HepG2 (cell line): ENCODE data around the gene ALG3. TPM values are rescaled to one million over a fixed set of nuclear protein-coding genes. Genes with fewer than 3 reads are reported as not detected.

ENCODE experiments used
- AGO1 ChIP-seq: fragments of 200-400 bp; formaldehyde crosslinking; IDR thresholded peaks from 2 replicates; pipeline ENCODE4 v1.6.1; 2017; ENCODE audit warnings: mild to moderate bottlenecking, low read depth, low read length, moderate library complexity; ENCODE audit not compliant: poor library complexity, severe bottlenecking
- CHCHD3 ChIP-seq: sonication (generic); formaldehyde crosslinking; IDR thresholded peaks from 2 replicates; pipeline ENCODE4 v1.8.0; 2022; ENCODE audit warnings: mild to moderate bottlenecking, missing genetic modification reagents, moderate library complexity
- FOXA1 ChIP-seq, 2 experiments: fragments of 450-650 bp in 1 of 2; sonication (generic) in 1 of 2; formaldehyde crosslinking in 1 of 2; IDR thresholded peaks; 2 replicates each; pipeline versions ENCODE4 v1.4.0 to v1.6.1; 2016 to 2020; ENCODE audit warnings: missing genetic modification reagents in 1 of 2
- GLMP ChIP-seq: sonication (generic); formaldehyde crosslinking; IDR thresholded peaks from 2 replicates; pipeline ENCODE4 v1.9.0; 2021; ENCODE audit warnings: missing genetic modification reagents, mild to moderate bottlenecking, borderline replicate concordance
- KDM6A ChIP-seq: IDR thresholded peaks from 2 replicates; pipeline ENCODE4 v1.6.1; 2016; ENCODE audit warnings: low read depth
- MAFG ChIP-seq: sonication (generic); formaldehyde crosslinking; IDR thresholded peaks from 2 replicates; pipeline ENCODE4 v1.5.1; 2020; ENCODE audit warnings: mild to moderate bottlenecking, missing genetic modification reagents
- MTF1 ChIP-seq: sonication (generic); formaldehyde crosslinking; IDR thresholded peaks from 2 replicates; pipeline ENCODE4 v1.5.0; 2020; ENCODE audit warnings: missing genetic modification reagents
- PAX8 ChIP-seq: sonication (generic); formaldehyde crosslinking; IDR thresholded peaks from 2 replicates; pipeline ENCODE4 v1.8.0; 2022; ENCODE audit warnings: mild to moderate bottlenecking, missing genetic modification reagents, borderline replicate concordance
- ZBTB34 ChIP-seq: sonication (generic); formaldehyde crosslinking; IDR thresholded peaks from 2 replicates; pipeline ENCODE4 v1.8.0; 2022; ENCODE audit warnings: mild to moderate bottlenecking, missing genetic modification reagents
- ZNF136 ChIP-seq: sonication (generic); formaldehyde crosslinking; IDR thresholded peaks from 2 replicates; pipeline ENCODE4 v1.8.1; 2022; ENCODE audit warnings: low read depth, mild to moderate bottlenecking, moderate library complexity, missing genetic modification reagents
- ZNF510 ChIP-seq: sonication (generic); formaldehyde crosslinking; IDR thresholded peaks from 2 replicates; pipeline ENCODE4 v1.4.0; 2020; ENCODE audit warnings: low read depth, mild to moderate bottlenecking, missing genetic modification reagents
- polyA plus RNA-seq, 8 experiments: library from polyadenylated mRNA; depleted of rRNA in 3 of 8; stranded (reverse) in 7 of 8; unstranded in 1 of 8; fragments of >200 nt; fragmentation: Illumina TruSeq in 4 of 8; extraction: Trizol in 4 of 8; gene quantifications; 2 replicates each; pipeline versions ENCODE4 v1.2.1 to v1.2.3, GENCODE V29; 2011 to 2016; ENCODE audit warnings: low read depth in 4 of 8, missing spikeins in 1 of 8, mixed read lengths in 1 of 8; ENCODE audit not compliant: insufficient read depth in 1 of 8
- total RNA-seq, 5 experiments: library from RNA; depleted of rRNA; stranded (reverse); fragments of >200 nt; fragmentation: Illumina TruSeq; extraction: Trizol; gene quantifications; 2 replicates each; pipeline ENCODE4 v1.2.3, GENCODE V29; 2016; ENCODE audit warnings: low read depth in 1 of 5
- TF ChIP-seq, protein P1 (sequence below): sonication (generic); formaldehyde crosslinking; IDR thresholded peaks from 2 replicates; pipeline ENCODE4 v1.5.0; 2020; ENCODE audit warnings: mild to moderate bottlenecking, missing genetic modification reagents
- TF ChIP-seq, protein P2 (sequence below): sonication (generic); formaldehyde crosslinking; IDR thresholded peaks from 2 replicates; pipeline ENCODE4 v1.9.0; 2021; ENCODE audit warnings: missing genetic modification reagents, mild to moderate bottlenecking, borderline replicate concordance
- TF ChIP-seq, protein P3 (sequence below): sonication (generic); formaldehyde crosslinking; conservative IDR thresholded peaks from 2 replicates; pipeline ENCODE4 v1.4.0; 2020; ENCODE audit warnings: missing genetic modification reagents
- TF ChIP-seq, protein P4 (sequence below): sonication (generic); formaldehyde crosslinking; IDR thresholded peaks from 2 replicates; pipeline ENCODE4 v1.5.0; 2020; ENCODE audit warnings: missing genetic modification reagents, mild to moderate bottlenecking, borderline replicate concordance

The ALG3 gene
- total and polyA plus RNA-seq, 2 of the 13 experiments (the other 11 are each of a cell fraction or from before 2014, with no cell fraction given) = 46.6 to 57.1 TPM

GRCh38 chr3:184248454-184249411 is at the start of gene ALG3 (continued):
- TF ChIP-seq, protein P1, sequence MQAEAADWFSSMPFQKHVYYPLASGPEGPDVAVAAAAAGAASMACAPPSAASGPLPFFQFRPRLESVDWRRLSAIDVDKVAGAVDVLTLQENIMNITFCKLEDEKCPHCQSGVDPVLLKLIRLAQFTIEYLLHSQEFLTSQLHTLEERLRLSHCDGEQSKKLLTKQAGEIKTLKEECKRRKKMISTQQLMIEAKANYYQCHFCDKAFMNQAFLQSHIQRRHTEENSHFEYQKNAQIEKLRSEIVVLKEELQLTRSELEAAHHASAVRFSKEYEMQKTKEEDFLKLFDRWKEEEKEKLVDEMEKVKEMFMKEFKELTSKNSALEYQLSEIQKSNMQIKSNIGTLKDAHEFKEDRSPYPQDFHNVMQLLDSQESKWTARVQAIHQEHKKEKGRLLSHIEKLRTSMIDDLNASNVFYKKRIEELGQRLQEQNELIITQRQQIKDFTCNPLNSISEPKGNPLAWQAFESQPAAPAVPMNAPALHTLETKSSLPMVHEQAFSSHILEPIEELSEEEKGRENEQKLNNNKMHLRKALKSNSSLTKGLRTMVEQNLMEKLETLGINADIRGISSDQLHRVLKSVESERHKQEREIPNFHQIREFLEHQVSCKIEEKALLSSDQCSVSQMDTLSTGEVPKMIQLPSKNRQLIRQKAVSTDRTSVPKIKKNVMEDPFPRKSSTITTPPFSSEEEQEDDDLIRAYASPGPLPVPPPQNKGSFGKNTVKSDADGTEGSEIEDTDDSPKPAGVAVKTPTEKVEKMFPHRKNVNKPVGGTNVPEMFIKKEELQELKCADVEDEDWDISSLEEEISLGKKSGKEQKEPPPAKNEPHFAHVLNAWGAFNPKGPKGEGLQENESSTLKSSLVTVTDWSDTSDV = 0 out of 2 replicates have a peak, but pooled peaks have one; percentile 59
- TF ChIP-seq ZNF136 (no peak), ZBTB34 (CRISPR knock-in tag) (0 out of 2 replicates have a peak, but pooled peaks have one; percentile 68), GLMP (CRISPR knock-in tag) (no peak), FOXA1 (IDR thresholded peaks at IDR 0.05) (no peak), FOXA1 (CRISPR knock-in tag; IDR thresholded peaks at IDR 0.05) (peak; percentile 17; the same call in 1 of the 2 replicates), MAFG (no peak), AGO1 (no peak), ZNF510 (CRISPR knock-in tag) (no peak), PAX8 (CRISPR knock-in tag) (peak; percentile 54; the same call in 1 of the 2 replicates), CHCHD3 (CRISPR knock-in tag) (no peak), MTF1 (no peak), KDM6A (CRISPR knock-in tag) (no peak)
- TF ChIP-seq, protein P2, sequence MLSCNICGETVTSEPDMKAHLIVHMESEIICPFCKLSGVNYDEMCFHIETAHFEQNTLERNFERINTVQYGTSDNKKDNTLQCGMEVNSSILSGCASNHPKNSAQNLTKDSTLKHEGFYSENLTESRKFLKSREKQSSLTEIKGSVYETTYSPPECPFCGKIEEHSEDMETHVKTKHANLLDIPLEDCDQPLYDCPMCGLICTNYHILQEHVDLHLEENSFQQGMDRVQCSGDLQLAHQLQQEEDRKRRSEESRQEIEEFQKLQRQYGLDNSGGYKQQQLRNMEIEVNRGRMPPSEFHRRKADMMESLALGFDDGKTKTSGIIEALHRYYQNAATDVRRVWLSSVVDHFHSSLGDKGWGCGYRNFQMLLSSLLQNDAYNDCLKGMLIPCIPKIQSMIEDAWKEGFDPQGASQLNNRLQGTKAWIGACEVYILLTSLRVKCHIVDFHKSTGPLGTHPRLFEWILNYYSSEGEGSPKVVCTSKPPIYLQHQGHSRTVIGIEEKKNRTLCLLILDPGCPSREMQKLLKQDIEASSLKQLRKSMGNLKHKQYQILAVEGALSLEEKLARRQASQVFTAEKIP (CRISPR knock-in tag) = no peak
- TF ChIP-seq, protein P3, sequence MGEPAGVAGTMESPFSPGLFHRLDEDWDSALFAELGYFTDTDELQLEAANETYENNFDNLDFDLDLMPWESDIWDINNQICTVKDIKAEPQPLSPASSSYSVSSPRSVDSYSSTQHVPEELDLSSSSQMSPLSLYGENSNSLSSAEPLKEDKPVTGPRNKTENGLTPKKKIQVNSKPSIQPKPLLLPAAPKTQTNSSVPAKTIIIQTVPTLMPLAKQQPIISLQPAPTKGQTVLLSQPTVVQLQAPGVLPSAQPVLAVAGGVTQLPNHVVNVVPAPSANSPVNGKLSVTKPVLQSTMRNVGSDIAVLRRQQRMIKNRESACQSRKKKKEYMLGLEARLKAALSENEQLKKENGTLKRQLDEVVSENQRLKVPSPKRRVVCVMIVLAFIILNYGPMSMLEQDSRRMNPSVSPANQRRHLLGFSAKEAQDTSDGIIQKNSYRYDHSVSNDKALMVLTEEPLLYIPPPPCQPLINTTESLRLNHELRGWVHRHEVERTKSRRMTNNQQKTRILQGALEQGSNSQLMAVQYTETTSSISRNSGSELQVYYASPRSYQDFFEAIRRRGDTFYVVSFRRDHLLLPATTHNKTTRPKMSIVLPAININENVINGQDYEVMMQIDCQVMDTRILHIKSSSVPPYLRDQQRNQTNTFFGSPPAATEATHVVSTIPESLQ (CRISPR knock-in tag) = no peak
- TF ChIP-seq, protein P4, sequence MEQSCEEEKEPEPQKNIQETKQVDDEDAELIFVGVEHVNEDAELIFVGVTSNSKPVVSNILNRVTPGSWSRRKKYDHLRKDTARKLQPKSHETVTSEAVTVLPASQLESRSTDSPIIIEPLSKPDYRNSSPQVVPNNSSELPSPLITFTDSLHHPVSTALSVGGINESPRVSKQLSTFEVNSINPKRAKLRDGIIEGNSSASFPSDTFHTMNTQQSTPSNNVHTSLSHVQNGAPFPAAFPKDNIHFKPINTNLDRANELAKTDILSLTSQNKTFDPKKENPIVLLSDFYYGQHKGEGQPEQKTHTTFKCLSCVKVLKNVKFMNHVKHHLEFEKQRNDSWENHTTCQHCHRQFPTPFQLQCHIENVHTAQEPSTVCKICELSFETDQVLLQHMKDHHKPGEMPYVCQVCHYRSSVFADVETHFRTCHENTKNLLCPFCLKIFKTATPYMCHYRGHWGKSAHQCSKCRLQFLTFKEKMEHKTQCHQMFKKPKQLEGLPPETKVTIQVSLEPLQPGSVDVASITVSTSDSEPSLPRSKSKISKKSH = peak; percentile 65; the same call in 1 of the 2 replicates
